H9 (cell line): Measurements from ENCODE around the gene NFKB2. TPM values are rescaled to one million over a fixed set of nuclear protein-coding genes. Genes with fewer than 3 reads are reported as not detected.

Experiments
- DNase-seq: peaks from one replicate; pipeline ENCODE4 v3.0.0-alpha.2; 2017
- H2AFZ ChIP-seq: one replicate; pipeline ENCODE4 v1.6.1; 2013; ENCODE audit warnings: mild to moderate bottlenecking, low read length, control low read depth, moderate library complexity
- H2AK5ac ChIP-seq: 2 replicates; pipeline ENCODE4 v1.6.1; 2013; ENCODE audit warnings: low read length, control low read depth, mixed read lengths; ENCODE audit not compliant: insufficient read length
- H2BK120ac ChIP-seq: one replicate; pipeline ENCODE4 v1.6.1; 2013; ENCODE audit warnings: low read depth, mild to moderate bottlenecking, low read length, control low read depth, inconsistent platforms; ENCODE audit not compliant: poor library complexity, severe bottlenecking
- H2BK12ac ChIP-seq: 2 replicates; pipeline ENCODE4 v1.6.1; 2013; ENCODE audit warnings: low read length, control low read depth, mixed read lengths, low read depth; ENCODE audit not compliant: insufficient read length
- H2BK15ac ChIP-seq: 2 replicates; pipeline ENCODE4 v1.6.1; 2013; ENCODE audit warnings: low read depth, low read length, control low read depth
- H2BK20ac ChIP-seq: one replicate; pipeline ENCODE4 v1.6.1; 2013; ENCODE audit warnings: low read depth, mild to moderate bottlenecking, low read length, control low read depth, inconsistent platforms; ENCODE audit not compliant: poor library complexity, severe bottlenecking
- H2BK5ac ChIP-seq: 2 replicates; pipeline ENCODE4 v1.6.1; 2013; ENCODE audit warnings: low read length, control low read depth, mixed read lengths; ENCODE audit not compliant: insufficient read length
- H3K14ac ChIP-seq: 2 replicates; pipeline ENCODE4 v1.6.1; 2013; ENCODE audit warnings: low read length, control low read depth; ENCODE audit not compliant: insufficient read depth
- H3K18ac ChIP-seq: 2 replicates; pipeline ENCODE4 v1.6.1; 2013; ENCODE audit warnings: low read depth, mild to moderate bottlenecking, mixed read lengths, low read length, control low read depth; ENCODE audit not compliant: insufficient read length
- H3K23ac ChIP-seq: 2 replicates; pipeline ENCODE4 v1.6.1; 2013; ENCODE audit warnings: low read length, control low read depth, mixed read lengths, low read depth; ENCODE audit not compliant: insufficient read length
- H3K23me2 ChIP-seq: 2 replicates; pipeline ENCODE4 v1.6.1; 2013; ENCODE audit warnings: low read depth, mild to moderate bottlenecking, mixed read lengths, low read length, control low read depth; ENCODE audit not compliant: insufficient read length, poor library complexity, severe bottlenecking
- H3K27ac ChIP-seq: 2 replicates; pipeline ENCODE4 v1.5.1; 2013; ENCODE audit warnings: low read length, control low read depth, mixed read lengths, low read depth; ENCODE audit not compliant: insufficient read length
- H3K27me3 ChIP-seq: 2 replicates; pipeline ENCODE4 v1.6.1; 2013; ENCODE audit warnings: low read length, control low read depth, inconsistent platforms; ENCODE audit not compliant: insufficient read depth
- H3K4ac ChIP-seq: 2 replicates; pipeline ENCODE4 v1.6.1; 2013; ENCODE audit warnings: low read depth, mild to moderate bottlenecking, control low read depth, inconsistent platforms, low read length, moderate library complexity
- H3K4me1 ChIP-seq: 2 replicates; pipeline ENCODE4 v1.6.1; 2013; ENCODE audit warnings: low read length, control low read depth, inconsistent platforms; ENCODE audit not compliant: insufficient read depth
- H3K4me2 ChIP-seq: 2 replicates; pipeline ENCODE4 v1.6.1; 2013; ENCODE audit warnings: low read length, control low read depth, mixed read lengths; ENCODE audit not compliant: insufficient read length, insufficient read depth
- H3K56ac ChIP-seq: 2 replicates; pipeline ENCODE4 v1.6.1; 2013; ENCODE audit warnings: low read depth, mild to moderate bottlenecking, mixed read lengths, low read length, control low read depth; ENCODE audit not compliant: insufficient read length
- H3K79me1 ChIP-seq: 2 replicates; pipeline ENCODE4 v1.6.1; 2013; ENCODE audit warnings: low read depth, mild to moderate bottlenecking, moderate library complexity, low read length, control low read depth, inconsistent platforms; ENCODE audit not compliant: insufficient read depth, poor library complexity, severe bottlenecking
- H3K79me2 ChIP-seq: 2 replicates; pipeline ENCODE4 v1.6.1; 2013; ENCODE audit warnings: low read length, control low read depth, inconsistent platforms; ENCODE audit not compliant: insufficient read depth
- H3K9ac ChIP-seq: 2 replicates; pipeline ENCODE4 v1.6.1; 2013; ENCODE audit warnings: low read length, control low read depth, mixed read lengths; ENCODE audit not compliant: insufficient read length; ENCODE audit errors: extremely low read depth
- H3K9me3 ChIP-seq: one replicate; pipeline ENCODE4 v1.6.1; 2013; ENCODE audit warnings: low read depth, low read length, inconsistent platforms; ENCODE audit not compliant: control insufficient read depth
- H3T11ph ChIP-seq: one replicate; pipeline ENCODE4 v1.6.1; 2013; ENCODE audit warnings: mild to moderate bottlenecking, low read length, control low read depth, inconsistent platforms
- H4K20me1 ChIP-seq: one replicate; pipeline ENCODE4 v1.6.1; 2013; ENCODE audit not compliant: control insufficient read depth, insufficient read length, insufficient read depth
- H4K5ac ChIP-seq: 2 replicates; pipeline ENCODE4 v1.6.1; 2013; ENCODE audit warnings: low read depth, mild to moderate bottlenecking, mixed read lengths, low read length, control low read depth; ENCODE audit not compliant: insufficient read length
- H4K8ac ChIP-seq: replicated peaks from 2 replicates; pipeline ENCODE4 v1.6.1; 2013; ENCODE audit warnings: low read length, control low read depth, mixed read lengths, low read depth; ENCODE audit not compliant: insufficient read length
- H4K91ac ChIP-seq: 2 replicates; pipeline ENCODE4 v1.6.1; 2013; ENCODE audit warnings: low read depth, mild to moderate bottlenecking, moderate library complexity, mixed read lengths, low read length, control low read depth; ENCODE audit not compliant: insufficient read length
- H3K27ac Mint-ChIP-seq, 3 experiments: 2 replicates in 2 of 3; 3 replicates in 1 of 3; pipeline ENCODE4 v1.8.0; 2020 to 2021; ENCODE audit warnings: mixed read lengths in 3 of 3, mild to moderate bottlenecking in 1 of 3, moderate library complexity in 1 of 3
- H3K27me3 Mint-ChIP-seq: 2 replicates; pipeline ENCODE4 v1.8.0; 2021; ENCODE audit warnings: low read depth, mild to moderate bottlenecking, moderate library complexity, mixed read lengths
- H3K36me3 Mint-ChIP-seq, 3 experiments: 2 replicates in 2 of 3; 3 replicates in 1 of 3; pipeline ENCODE4 v1.8.0; 2020 to 2021; ENCODE audit warnings: low read depth in 3 of 3, mixed read lengths in 3 of 3; ENCODE audit not compliant: insufficient read depth in 1 of 3
- H3K4me1 Mint-ChIP-seq, 2 experiments: 2 replicates each; pipeline ENCODE4 v1.8.0; 2020; ENCODE audit warnings: mixed read lengths in 2 of 2
- H3K4me3 Mint-ChIP-seq, 2 experiments: 2 replicates in 1 of 2; 3 replicates in 1 of 2; pipeline ENCODE4 v1.8.0; 2020 to 2021; ENCODE audit warnings: mild to moderate bottlenecking in 2 of 2, mixed read lengths in 2 of 2, moderate library complexity in 1 of 2
- H3K9me3 Mint-ChIP-seq, 2 experiments: 2 replicates in 1 of 2; 3 replicates in 1 of 2; pipeline ENCODE4 v1.8.0; 2020; ENCODE audit warnings: mild to moderate bottlenecking in 2 of 2, mixed read lengths in 2 of 2, moderate library complexity in 1 of 2
- CTCF ChIP-seq: fragments of 200-600 bp; sonication (generic); conservative IDR thresholded peaks from 3 replicates; pipeline ENCODE4 v1.8.0; 2021; ENCODE audit warnings: antibody characterized with exemption, mild to moderate bottlenecking
- WGBS: extraction: QIAGEN DNeasy Blood & Tissue Kit; methylation state at CpG from one replicate; pipeline ENCODE4 v1.1.7; 2013; ENCODE audit warnings: missing lambda C conversion rate, low lambda C conversion rate, mixed read lengths; ENCODE audit not compliant: insufficient read length; ENCODE audit errors: extremely low coverage; 5-methylcytosine and 5-hydroxymethylcytosine counted together
- total RNA-seq: library from RNA; stranded (reverse); gene quantifications from 2 replicates; pipeline ENCODE4 v1.2.1, GENCODE V29; 2021

NFKB2 gene
- total RNA-seq, 1 experiment from 2014 or later = 23.7 TPM

GRCh38 chr10:102450374-102451104 lies 55.0 kb downstream of the NFKB2 start:
- Histone ChIP-seq H3K4ac (no peak overlapping the region), H4K5ac (no peak overlapping the region), H3K23me2 (peaks cover 11% of the 10 kb centered on the region), H2BK5ac (no peak overlapping the region), H3K27me3 (0 out of 2 replicates have a peak, but pooled peaks cover 2% of the 10 kb centered on the region), H3K23ac (no peak overlapping the region), H4K91ac (no peak overlapping the region), H3K79me1 (peaks cover 3% of the 10 kb centered on the region), H2AFZ (no peak overlapping the region), H2AK5ac (no peak overlapping the region), H2BK12ac (no peak overlapping the region), H3K4me2 (peak overlapping the region; percentile 92), H3K56ac (no peak overlapping the region), H2BK120ac (no peak overlapping the region), H3K79me2 (peaks cover 3% of the 10 kb centered on the region; the same call in 1 of the 2 replicates), H4K20me1 (no peaks in the 10 kb centered on the region), H2BK20ac (no peak overlapping the region), H3K4me1 (peaks cover 7% of the 10 kb centered on the region; the same call in 1 of the 2 replicates), H3K9me3 (no peaks in the 10 kb centered on the region), H2BK15ac (no peak overlapping the region), H3K9ac (peak overlapping the region; percentile 78), H3K18ac (no peak overlapping the region), H4K8ac (no peak overlapping the region), H3T11ph (no peak overlapping the region), H3K14ac (peak overlapping the region; percentile 9; the same call in 1 of the 2 replicates), H3K27ac (no peak overlapping the region)
- WGBS = no CpG with 5 or more reads among the region's 104 CpGs
- Mint-ChIP-seq H3K36me3 (peaks cover 4 to 12% (median 4%) of the 10 kb centered on the region in 3 experiments), H3K9me3 (no peaks in the 10 kb centered on the region; a peak in 2 of 5 replicates), H3K27ac (peak overlapping the region; percentile 78 to 96 (median 94); a peak in 4 of 7 replicates), H3K4me1 (peaks cover 37 to 48% of the 10 kb centered on the region in 2 experiments), H3K4me3 (peak overlapping the region; percentile 84 to 97), H3K27me3 (peaks cover 1% of the 10 kb centered on the region; the same call in 1 of the 2 replicates)
- DNase-seq = peak; percentile 81
- no peak for TF ChIP-seq CTCF
